Mesothelial cell of epicardium (in vitro differentiated cells): ENCODE results near the gene NATD1. TPM values are rescaled to one million over a fixed set of nuclear protein-coding genes. Genes with fewer than 3 reads are reported as not detected.

Source experiments
- DNase-seq, 2 experiments: peaks; one replicate each; pipeline ENCODE4 v3.0.0; 2021; ENCODE audit warnings: low spot score in 2 of 2; ENCODE audit not compliant: unreplicated experiment in 2 of 2
- H3K27ac Mint-ChIP-seq: 2 replicates; pipeline ENCODE4 v1.8.0; 2021; ENCODE audit warnings: mixed read lengths
- H3K27me3 Mint-ChIP-seq: 2 replicates; pipeline ENCODE4 v1.8.0; 2021; ENCODE audit warnings: low read depth, mixed read lengths
- H3K36me3 Mint-ChIP-seq: 2 replicates; pipeline ENCODE4 v1.8.0; 2021; ENCODE audit warnings: mixed read lengths
- H3K4me1 Mint-ChIP-seq: 2 replicates; pipeline ENCODE4 v1.8.0; 2021; ENCODE audit warnings: mixed read lengths
- H3K4me3 Mint-ChIP-seq: 2 replicates; pipeline ENCODE4 v1.8.0; 2021; ENCODE audit warnings: mild to moderate bottlenecking, moderate library complexity, mixed read lengths
- H3K9me3 Mint-ChIP-seq: 2 replicates; pipeline ENCODE4 v1.8.0; 2021; ENCODE audit warnings: mixed read lengths
- total RNA-seq: library from RNA; stranded (reverse); gene quantifications from 3 replicates; pipeline ENCODE4 v1.2.1, GENCODE V29; 2021
- TF ChIP-seq, protein P1 (sequence below): fragments of 200-600 bp; sonication (generic); IDR thresholded peaks from one replicate; pipeline ENCODE4 v1.5.0; 2021; ENCODE audit warnings: antibody characterized with exemption; ENCODE audit not compliant: unreplicated experiment

Gene NATD1
- total RNA-seq, 1 donor from 2014 or later, result 12.7 TPM

DNA sequence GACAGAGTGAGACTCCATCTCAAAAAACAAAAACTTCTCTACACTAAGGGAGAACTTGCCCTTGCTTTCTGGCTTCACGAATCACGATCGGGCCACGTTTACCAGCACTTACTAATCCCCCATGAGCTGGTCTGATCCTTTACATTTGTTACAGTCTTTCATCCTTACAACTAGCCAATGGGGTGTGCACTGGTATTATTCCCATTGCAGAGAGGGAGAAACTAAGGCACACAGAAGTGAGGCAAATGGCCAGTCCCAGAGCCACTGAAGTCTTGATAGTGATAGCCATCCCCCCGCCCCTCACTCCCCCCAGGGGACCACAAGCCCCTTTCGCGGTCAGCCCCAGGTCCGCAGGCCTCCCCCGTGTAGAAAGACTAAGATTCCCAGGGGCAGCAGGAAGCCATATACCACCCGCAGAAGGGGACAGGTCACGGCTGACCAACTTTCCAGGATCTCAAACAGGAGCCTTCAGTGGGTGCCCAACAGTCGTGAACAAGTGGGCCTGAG is 868 bp downstream of the NATD1 start:
- DNase-seq, result no peak
- Mint-ChIP-seq H3K9me3 (no peaks in the 10 kb centered on the region), H3K36me3 (no peaks in the 10 kb centered on the region), H3K4me1 (peaks cover 4% of the 10 kb centered on the region), H3K27me3 (no peaks in the 10 kb centered on the region), H3K4me3 (peak overlapping the region; percentile 71), H3K27ac (no peak overlapping the region)
- TF ChIP-seq, protein P1, sequence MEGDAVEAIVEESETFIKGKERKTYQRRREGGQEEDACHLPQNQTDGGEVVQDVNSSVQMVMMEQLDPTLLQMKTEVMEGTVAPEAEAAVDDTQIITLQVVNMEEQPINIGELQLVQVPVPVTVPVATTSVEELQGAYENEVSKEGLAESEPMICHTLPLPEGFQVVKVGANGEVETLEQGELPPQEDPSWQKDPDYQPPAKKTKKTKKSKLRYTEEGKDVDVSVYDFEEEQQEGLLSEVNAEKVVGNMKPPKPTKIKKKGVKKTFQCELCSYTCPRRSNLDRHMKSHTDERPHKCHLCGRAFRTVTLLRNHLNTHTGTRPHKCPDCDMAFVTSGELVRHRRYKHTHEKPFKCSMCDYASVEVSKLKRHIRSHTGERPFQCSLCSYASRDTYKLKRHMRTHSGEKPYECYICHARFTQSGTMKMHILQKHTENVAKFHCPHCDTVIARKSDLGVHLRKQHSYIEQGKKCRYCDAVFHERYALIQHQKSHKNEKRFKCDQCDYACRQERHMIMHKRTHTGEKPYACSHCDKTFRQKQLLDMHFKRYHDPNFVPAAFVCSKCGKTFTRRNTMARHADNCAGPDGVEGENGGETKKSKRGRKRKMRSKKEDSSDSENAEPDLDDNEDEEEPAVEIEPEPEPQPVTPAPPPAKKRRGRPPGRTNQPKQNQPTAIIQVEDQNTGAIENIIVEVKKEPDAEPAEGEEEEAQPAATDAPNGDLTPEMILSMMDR, result no peak

DNA sequence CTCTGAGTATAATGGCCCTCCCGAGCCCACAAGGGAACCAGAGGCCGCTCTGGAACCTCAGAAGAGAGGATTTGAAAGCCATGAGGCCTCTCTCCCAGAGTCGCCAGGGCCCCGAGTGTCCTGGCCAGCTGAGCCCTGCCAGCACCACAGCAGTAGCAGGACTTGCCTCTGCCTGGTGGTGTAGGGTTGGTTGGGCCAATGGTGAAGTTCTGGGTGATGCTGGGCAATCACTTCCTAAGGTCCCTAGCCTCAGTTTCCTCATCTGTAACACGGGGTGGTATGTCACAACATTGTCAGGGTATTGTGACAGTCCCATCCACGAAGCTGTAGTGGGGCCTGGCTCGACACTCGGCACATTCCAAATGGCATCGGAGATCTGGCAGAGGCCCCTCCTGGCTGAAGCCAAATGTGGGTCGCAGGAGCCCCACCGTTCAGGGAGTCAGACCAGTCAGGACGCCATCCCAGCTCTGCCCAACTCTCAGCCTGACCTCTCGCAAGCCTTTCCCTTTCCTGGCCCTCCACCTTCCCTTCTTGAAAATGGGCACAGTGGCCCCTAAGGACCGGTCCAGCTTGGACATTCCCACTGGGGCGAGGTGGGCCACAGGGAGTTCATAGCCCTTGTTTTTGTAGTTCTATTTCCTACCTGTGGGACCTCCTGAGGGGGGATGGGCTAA is 1.7 kb downstream of the NATD1 start:
- no peaks in the 10 kb centered on the region for H3K36me3 Mint-ChIP-seq
- no peak for DNase-seq
- TF ChIP-seq, protein P1, result no peak
- peak overlapping the region; percentile 71 for H3K4me3 Mint-ChIP-seq
- no peaks in the 10 kb centered on the region for H3K27me3 Mint-ChIP-seq
- H3K27ac Mint-ChIP-seq, result no peak overlapping the region
- peaks cover 4% of the 10 kb centered on the region for H3K4me1 Mint-ChIP-seq
- no peaks in the 10 kb centered on the region for H3K9me3 Mint-ChIP-seq

DNA sequence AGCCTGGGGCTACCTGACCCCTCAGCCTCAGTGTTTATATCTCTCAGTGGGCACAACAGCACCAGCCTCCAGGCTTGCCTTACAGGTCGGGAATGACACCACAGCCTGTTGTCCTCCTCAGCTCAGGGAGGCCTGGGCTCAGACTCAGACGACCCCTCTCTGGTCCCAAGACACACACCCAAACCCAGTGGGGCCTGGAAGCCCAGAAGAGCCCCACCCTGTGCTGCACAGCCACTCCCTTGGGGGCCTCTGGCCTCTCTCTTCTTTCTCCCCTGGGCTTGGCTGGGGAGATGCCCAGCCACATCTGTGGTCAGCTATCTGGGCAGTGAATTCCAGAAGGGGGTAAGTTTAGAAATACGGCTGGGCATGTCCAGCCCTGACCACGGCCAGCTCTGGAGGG is 2.4 kb downstream of the NATD1 start:
- no peaks in the 10 kb centered on the region for H3K36me3 Mint-ChIP-seq
- H3K4me1 Mint-ChIP-seq, result peaks cover 4% of the 10 kb centered on the region
- H3K27ac Mint-ChIP-seq, result no peak overlapping the region
- no peak for DNase-seq
- no peaks in the 10 kb centered on the region for H3K9me3 Mint-ChIP-seq
- TF ChIP-seq, protein P1, result no peak
- no peak overlapping the region for H3K4me3 Mint-ChIP-seq
- no peaks in the 10 kb centered on the region for H3K27me3 Mint-ChIP-seq

DNA sequence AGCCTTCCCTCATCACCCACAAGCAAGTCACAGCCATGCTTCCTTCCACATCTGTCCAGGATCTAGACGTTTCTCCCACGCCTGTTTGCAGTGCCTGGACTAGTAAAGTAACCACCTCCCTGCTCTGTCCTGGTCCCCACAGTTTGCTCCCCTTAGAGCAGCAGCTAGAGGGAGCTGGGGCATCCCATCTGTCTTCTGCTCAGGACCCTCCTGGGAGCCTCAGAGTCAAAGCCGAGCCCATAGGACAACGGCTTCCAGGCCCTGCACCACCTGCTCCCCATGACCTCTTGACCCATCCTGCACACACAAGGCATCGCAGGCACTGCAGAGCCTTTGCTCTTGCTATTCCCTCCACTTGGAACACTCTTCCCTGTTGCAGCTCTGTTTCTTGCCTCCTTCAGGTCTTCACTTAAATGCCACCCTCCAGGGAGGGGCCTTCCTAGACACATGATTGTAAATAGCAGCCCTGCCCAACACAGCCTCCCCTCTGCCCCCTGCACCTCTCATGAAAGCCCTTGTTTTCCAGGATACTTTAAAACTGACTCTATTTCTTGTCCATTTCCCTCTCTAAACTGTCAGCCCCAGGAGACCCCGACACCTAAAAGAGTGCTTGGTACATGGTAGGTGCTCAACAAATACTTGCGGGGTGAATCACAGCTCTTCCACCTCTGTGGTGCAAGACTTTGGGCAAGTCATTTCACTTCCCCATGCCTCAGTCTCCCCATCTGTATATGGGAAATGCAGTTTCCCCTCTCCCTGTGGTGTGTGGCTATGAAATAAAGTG is 3.1 kb downstream of the NATD1 start:
- TF ChIP-seq, protein P1, result no peak
- no peak overlapping the region for H3K4me3 Mint-ChIP-seq
- no peak for DNase-seq
- no peak overlapping the region for H3K27ac Mint-ChIP-seq
- H3K4me1 Mint-ChIP-seq, result peaks cover 4% of the 10 kb centered on the region
- no peaks in the 10 kb centered on the region for H3K9me3 Mint-ChIP-seq
- H3K36me3 Mint-ChIP-seq, result no peaks in the 10 kb centered on the region
- no peaks in the 10 kb centered on the region for H3K27me3 Mint-ChIP-seq

DNA sequence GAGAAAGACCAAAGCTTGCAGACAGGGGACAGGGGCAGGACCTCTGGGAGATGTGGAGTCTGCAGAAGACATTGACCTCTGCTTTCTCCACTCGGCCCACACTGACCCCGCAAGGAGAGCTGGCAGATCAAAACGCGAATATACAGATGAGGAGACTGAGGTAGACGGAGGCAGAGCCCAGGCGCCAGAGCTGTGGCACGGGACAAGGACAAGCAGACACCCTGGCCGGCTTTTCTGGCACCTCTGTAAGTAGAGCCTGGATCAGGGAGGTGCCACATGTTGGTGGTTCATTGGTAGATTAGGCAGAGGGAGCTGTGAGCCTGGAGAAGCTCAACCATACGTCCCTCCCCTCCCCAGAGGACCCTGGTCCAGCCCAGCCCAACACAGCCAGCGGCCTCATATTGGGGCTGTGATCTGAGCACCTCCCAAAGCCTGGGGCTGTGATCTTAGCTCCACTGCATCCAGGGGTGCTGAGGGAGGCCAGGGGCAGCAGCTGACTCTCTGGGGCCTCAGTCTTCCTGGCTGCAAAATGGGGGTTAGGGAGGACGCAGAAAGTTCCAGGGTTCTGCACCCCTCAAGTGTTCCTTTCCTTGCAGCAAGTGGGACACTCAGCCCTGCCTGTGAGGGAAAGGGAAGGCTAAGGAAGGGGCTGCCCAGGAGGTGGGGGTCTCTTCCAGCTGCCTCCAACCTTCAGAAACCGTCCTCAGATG is 4.0 kb downstream of the NATD1 start:
- H3K4me3 Mint-ChIP-seq, result no peak overlapping the region
- H3K4me1 Mint-ChIP-seq, result peaks cover 4% of the 10 kb centered on the region
- no peak for DNase-seq
- no peaks in the 10 kb centered on the region for H3K9me3 Mint-ChIP-seq
- no peaks in the 10 kb centered on the region for H3K36me3 Mint-ChIP-seq
- no peak overlapping the region for H3K27ac Mint-ChIP-seq
- TF ChIP-seq, protein P1, result no peak
- no peaks in the 10 kb centered on the region for H3K27me3 Mint-ChIP-seq
